ENCODE results near the gene TMEM86B.

TMEM86B gene

DNA sequence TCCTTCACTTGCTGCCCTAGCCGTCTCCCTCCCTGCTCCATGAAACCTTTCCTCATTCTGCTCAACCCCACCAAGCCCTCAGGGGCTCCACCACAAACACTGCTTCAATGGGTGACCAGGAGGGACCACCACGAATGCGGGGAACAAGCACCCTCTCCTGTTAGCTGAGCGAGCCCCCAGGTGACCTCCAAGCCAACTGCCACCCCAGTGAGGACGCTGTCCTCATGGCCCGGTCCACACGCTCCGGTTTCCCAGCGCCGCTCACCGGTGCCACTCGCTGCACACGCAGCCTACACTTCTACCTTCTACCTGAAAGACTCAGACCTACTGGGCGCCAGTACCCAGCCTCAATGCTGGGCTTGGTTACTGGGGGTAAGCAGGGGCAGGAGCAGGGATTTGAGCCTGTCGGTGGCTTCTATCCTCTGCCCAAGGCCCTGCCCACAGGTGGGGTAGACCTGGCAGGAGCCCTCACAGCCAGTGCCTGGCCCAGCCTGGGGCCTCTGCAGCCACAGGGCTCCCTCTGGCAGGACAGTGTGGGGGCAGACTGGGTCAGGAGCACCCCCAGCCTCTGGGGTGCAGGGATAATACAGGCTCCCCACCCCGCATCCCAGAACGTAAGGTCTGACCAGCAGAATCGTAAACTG is 704 bp upstream of the TMEM86B start:
- Histone ChIP-seq H2AFZ (ENCODE audit: low read depth) (no peak overlapping the region), H3K27me3 (ENCODE audit: insufficient read depth, low read depth) (no peaks in the 10 kb centered on the region), H3K9ac (no peak overlapping the region), H3K4me1 (ENCODE audit: low read depth, poor library complexity, severe bottlenecking) (no peaks in the 10 kb centered on the region), H4K20me1 (ENCODE audit: insufficient read depth) (no peaks in the 10 kb centered on the region), H3K27ac (no peak overlapping the region), H3K4me2 (no peak overlapping the region), H3K36me3 (ENCODE audit: insufficient read depth) (no peaks in the 10 kb centered on the region), H3K79me2 (ENCODE audit: insufficient read depth, low read depth) (no peaks in the 10 kb centered on the region), H3K4me3 (IDR thresholded peaks at IDR 0.05; ENCODE audit: insufficient read depth, low read depth, low read length) (no peak overlapping the region)
- TF ChIP-seq, protein P1, sequence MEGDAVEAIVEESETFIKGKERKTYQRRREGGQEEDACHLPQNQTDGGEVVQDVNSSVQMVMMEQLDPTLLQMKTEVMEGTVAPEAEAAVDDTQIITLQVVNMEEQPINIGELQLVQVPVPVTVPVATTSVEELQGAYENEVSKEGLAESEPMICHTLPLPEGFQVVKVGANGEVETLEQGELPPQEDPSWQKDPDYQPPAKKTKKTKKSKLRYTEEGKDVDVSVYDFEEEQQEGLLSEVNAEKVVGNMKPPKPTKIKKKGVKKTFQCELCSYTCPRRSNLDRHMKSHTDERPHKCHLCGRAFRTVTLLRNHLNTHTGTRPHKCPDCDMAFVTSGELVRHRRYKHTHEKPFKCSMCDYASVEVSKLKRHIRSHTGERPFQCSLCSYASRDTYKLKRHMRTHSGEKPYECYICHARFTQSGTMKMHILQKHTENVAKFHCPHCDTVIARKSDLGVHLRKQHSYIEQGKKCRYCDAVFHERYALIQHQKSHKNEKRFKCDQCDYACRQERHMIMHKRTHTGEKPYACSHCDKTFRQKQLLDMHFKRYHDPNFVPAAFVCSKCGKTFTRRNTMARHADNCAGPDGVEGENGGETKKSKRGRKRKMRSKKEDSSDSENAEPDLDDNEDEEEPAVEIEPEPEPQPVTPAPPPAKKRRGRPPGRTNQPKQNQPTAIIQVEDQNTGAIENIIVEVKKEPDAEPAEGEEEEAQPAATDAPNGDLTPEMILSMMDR (conservative IDR thresholded peaks at IDR 0.05; ENCODE audit: low read depth, low read length) = no peak

DNA sequence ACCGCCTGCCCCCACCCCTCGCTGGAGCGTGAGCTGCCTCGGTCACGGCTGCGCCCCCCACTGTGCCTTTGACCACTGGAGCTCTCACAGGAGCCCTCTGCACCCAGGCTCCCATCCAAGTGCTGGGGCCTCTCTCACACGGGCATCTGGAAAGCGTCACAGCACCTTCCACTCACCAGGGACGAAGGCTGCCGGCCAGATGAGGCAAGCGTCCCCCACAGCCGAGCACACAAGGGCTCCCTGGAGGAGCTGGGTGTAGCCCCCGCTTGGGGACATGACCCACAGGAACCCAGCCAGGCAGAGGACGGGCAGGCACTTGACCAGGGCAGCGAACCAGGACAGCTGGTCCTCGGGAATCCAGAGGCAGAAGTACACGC is 560 bp downstream of the TMEM86B start:
- H3K27ac ChIP-seq = no peak overlapping the region
- no peaks in the 10 kb centered on the region for H3K4me1 ChIP-seq (ENCODE audit: low read depth, poor library complexity, severe bottlenecking)
- H3K36me3 ChIP-seq (ENCODE audit: insufficient read depth) = no peaks in the 10 kb centered on the region
- H3K4me3 ChIP-seq (IDR thresholded peaks at IDR 0.05; ENCODE audit: insufficient read depth, low read depth, low read length) = no peak overlapping the region
- H3K9ac ChIP-seq = no peak overlapping the region
- H3K79me2 ChIP-seq (ENCODE audit: insufficient read depth, low read depth) = no peaks in the 10 kb centered on the region
- H3K27me3 ChIP-seq (ENCODE audit: insufficient read depth, low read depth) = no peaks in the 10 kb centered on the region
- H4K20me1 ChIP-seq (ENCODE audit: insufficient read depth) = no peaks in the 10 kb centered on the region
- no peak overlapping the region for H2AFZ ChIP-seq (ENCODE audit: low read depth)
- TF ChIP-seq, protein P1 (conservative IDR thresholded peaks at IDR 0.05; ENCODE audit: low read depth, low read length) = no peak
- H3K4me2 ChIP-seq = no peak overlapping the region

DNA sequence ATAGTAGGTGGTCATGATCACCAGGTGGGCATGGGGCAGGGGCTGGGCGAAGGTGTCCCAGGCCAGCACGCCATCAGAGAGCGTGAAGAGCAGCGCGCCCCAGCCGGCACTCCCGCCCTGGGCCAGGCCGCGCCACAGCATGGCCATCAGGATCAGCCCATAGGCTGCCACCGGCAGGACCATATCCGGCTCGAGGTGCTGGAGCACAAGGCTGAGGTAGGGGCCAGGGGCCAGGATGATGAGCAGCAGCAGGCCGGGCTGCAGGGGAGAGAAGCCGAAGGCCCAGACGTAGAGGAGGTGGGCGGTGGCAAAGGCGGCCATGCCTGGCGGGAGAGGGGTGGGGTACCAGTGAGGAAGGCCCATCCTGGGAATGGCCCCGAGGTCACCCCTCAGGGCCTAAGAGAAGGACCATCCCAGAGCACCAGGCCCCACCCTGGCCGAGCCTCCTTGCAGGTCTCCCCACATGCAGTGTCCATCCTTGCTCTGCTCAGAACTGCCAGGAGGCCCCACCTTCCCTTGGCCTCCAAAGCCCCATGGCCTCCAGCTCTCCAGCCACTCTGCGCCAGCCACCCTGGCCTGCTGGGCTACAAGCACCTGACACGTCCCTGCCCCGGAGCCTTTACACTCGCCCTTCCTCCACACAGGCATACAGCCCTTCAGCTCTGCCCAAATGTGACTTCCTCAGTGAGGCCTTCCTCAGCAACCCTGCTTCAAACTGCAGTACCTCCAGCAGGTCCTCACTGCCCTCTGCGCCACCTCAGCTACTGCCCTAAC is 1.1 kb downstream of the TMEM86B start:
- no peak overlapping the region for H3K4me2 ChIP-seq
- no peaks in the 10 kb centered on the region for H3K4me1 ChIP-seq (ENCODE audit: low read depth, poor library complexity, severe bottlenecking)
- no peak overlapping the region for H2AFZ ChIP-seq (ENCODE audit: low read depth)
- no peaks in the 10 kb centered on the region for H3K27me3 ChIP-seq (ENCODE audit: insufficient read depth, low read depth)
- no peaks in the 10 kb centered on the region for H3K36me3 ChIP-seq (ENCODE audit: insufficient read depth)
- no peak overlapping the region for H3K4me3 ChIP-seq (IDR thresholded peaks at IDR 0.05; ENCODE audit: insufficient read depth, low read depth, low read length)
- no peaks in the 10 kb centered on the region for H3K79me2 ChIP-seq (ENCODE audit: insufficient read depth, low read depth)
- H3K9ac ChIP-seq = no peak overlapping the region
- no peak overlapping the region for H3K27ac ChIP-seq
- TF ChIP-seq, protein P1 (conservative IDR thresholded peaks at IDR 0.05; ENCODE audit: low read depth, low read length) = no peak
- no peaks in the 10 kb centered on the region for H4K20me1 ChIP-seq (ENCODE audit: insufficient read depth)

DNA sequence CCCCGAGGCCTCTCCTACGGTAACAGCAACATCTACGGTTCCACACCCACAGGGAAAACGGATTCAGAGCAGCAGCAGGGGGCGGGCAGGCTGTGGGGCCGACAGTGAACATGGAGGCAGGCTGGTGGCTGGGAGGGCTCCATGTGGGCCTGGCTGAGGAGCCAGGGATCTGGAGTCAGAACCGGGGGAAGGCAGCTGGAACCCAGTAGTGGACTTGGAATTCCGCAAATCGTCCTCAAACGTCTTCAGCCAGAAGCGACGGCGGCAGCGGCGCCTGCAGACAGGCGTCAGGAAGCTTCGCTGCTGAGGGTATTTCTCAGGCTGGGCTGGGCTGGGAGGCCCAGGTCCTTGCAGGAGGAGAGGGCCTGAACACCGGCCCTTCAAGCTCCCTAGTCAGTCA is 1.8 kb downstream of the TMEM86B start:
- Histone ChIP-seq H2AFZ (ENCODE audit: low read depth) (no peak overlapping the region), H3K36me3 (ENCODE audit: insufficient read depth) (no peaks in the 10 kb centered on the region), H3K27ac (no peak overlapping the region), H4K20me1 (ENCODE audit: insufficient read depth) (no peaks in the 10 kb centered on the region), H3K27me3 (ENCODE audit: insufficient read depth, low read depth) (no peaks in the 10 kb centered on the region), H3K4me2 (no peak overlapping the region), H3K79me2 (ENCODE audit: insufficient read depth, low read depth) (no peaks in the 10 kb centered on the region), H3K4me3 (IDR thresholded peaks at IDR 0.05; ENCODE audit: insufficient read depth, low read depth, low read length) (no peak overlapping the region), H3K4me1 (ENCODE audit: low read depth, poor library complexity, severe bottlenecking) (no peaks in the 10 kb centered on the region), H3K9ac (no peak overlapping the region)
- TF ChIP-seq, protein P1 (conservative IDR thresholded peaks at IDR 0.05; ENCODE audit: low read depth, low read length) = no peak

All from KMS-11 (cell line).